ENCODE measurements around the gene PDC.

DNA sequence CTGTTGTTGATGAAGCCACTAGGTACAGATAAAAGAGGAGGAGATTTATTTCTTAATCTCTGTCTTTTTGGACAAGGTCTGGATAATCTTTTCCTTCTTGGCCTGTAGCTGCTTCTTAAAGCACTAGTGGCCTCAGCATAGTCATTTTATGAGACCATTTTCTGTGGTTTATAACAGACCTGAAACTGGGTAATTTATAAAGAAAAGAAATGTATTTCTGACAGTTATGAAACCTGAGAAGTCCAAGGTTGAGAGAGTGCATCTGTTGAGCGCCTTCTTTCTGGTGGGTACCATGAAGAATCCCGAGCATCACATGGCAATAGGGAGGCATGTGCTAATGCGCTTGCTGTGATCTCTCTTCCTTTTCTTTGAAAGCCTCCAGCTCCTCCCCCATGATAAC, 36.7 kb upstream of the PDC start:
- no peak for TF ChIP-seq FOXA1 (IDR thresholded peaks at IDR 0.05)
- TF ChIP-seq TARDBP (IDR thresholded peaks at IDR 0.05), result no peak
- no peak for TF ChIP-seq LEF1 (IDR thresholded peaks at IDR 0.05; ENCODE audit: borderline replicate concordance)
- no peak for TF ChIP-seq ELF4 (IDR thresholded peaks at IDR 0.05)
- TF ChIP-seq SUZ12 (IDR thresholded peaks at IDR 0.05), result no peak
- TF ChIP-seq NFRKB (IDR thresholded peaks at IDR 0.05), result no peak
- TF ChIP-seq ARNT (IDR thresholded peaks at IDR 0.05), result no peak
- no peak for TF ChIP-seq SP1 (IDR thresholded peaks at IDR 0.05)
- no peak for TF ChIP-seq HDGF (IDR thresholded peaks at IDR 0.05; ENCODE audit: borderline replicate concordance)
- TF ChIP-seq BHLHE40 (IDR thresholded peaks at IDR 0.05; ENCODE audit: borderline replicate concordance), result no peak
- TF ChIP-seq L3MBTL2 (conservative IDR thresholded peaks at IDR 0.05), result no peak
- TF ChIP-seq FOXM1 (IDR thresholded peaks at IDR 0.05; ENCODE audit: borderline replicate concordance), result no peak

All from HEK293T (cell line).